ENCODE results near the gene AQP6.

DNA sequence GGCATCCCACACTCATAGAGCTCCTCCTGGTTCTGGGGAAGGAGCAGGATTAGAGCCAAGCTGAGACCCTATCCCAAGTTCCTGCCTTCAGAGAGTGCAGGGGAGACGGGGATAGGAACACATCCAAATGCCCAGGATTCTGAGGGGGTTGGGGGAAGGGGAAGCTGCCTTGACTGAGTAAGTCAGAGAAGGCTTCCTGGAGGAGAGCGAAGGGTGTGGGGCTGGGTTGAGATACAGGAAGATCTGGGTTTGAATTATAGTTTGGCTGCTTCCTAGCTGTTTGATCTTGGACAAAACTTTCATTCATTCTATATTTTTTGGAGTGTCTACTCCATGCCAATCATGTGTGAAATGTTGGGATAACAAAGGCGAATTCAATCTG is 30.2 kb upstream of the AQP6 start:
- TF ChIP-seq, protein P1, sequence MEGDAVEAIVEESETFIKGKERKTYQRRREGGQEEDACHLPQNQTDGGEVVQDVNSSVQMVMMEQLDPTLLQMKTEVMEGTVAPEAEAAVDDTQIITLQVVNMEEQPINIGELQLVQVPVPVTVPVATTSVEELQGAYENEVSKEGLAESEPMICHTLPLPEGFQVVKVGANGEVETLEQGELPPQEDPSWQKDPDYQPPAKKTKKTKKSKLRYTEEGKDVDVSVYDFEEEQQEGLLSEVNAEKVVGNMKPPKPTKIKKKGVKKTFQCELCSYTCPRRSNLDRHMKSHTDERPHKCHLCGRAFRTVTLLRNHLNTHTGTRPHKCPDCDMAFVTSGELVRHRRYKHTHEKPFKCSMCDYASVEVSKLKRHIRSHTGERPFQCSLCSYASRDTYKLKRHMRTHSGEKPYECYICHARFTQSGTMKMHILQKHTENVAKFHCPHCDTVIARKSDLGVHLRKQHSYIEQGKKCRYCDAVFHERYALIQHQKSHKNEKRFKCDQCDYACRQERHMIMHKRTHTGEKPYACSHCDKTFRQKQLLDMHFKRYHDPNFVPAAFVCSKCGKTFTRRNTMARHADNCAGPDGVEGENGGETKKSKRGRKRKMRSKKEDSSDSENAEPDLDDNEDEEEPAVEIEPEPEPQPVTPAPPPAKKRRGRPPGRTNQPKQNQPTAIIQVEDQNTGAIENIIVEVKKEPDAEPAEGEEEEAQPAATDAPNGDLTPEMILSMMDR (IDR thresholded peaks at IDR 0.05; ENCODE audit: low read length): no peak
- no peak for TF ChIP-seq EZH2 (optimal IDR thresholded peaks at IDR 0.05; ENCODE audit: low read depth, low read length)
- no peak for TF ChIP-seq EZH2phosphoT487 (IDR thresholded peaks at IDR 0.05; ENCODE audit: low read length)
